Nephron progenitor cell (in vitro differentiated cells): Measurements from ENCODE around the gene C2CD3.
A peak's percentile ranks its signal among the peaks of the same experiment; 100 is the strongest.

ENCODE experiments used
- DNase-seq: peaks from one replicate; pipeline ENCODE4 v3.0.0; 2021
- H3K27ac Mint-ChIP-seq: 2 replicates; pipeline ENCODE4 v1.8.0; 2021; ENCODE audit warnings: mild to moderate bottlenecking, moderate library complexity, mixed read lengths
- H3K27me3 Mint-ChIP-seq: 2 replicates; pipeline ENCODE4 v1.8.0; 2021; ENCODE audit warnings: mild to moderate bottlenecking, low read depth, mixed read lengths; ENCODE audit not compliant: poor library complexity
- H3K36me3 Mint-ChIP-seq: 2 replicates; pipeline ENCODE4 v1.8.0; 2021; ENCODE audit warnings: low read depth, mixed read lengths
- H3K4me1 Mint-ChIP-seq: 2 replicates; pipeline ENCODE4 v1.8.0; 2021; ENCODE audit warnings: mixed read lengths
- H3K4me3 Mint-ChIP-seq: 2 replicates; pipeline ENCODE4 v1.8.0; 2021; ENCODE audit warnings: mild to moderate bottlenecking, moderate library complexity, mixed read lengths
- H3K9me3 Mint-ChIP-seq: 2 replicates; pipeline ENCODE4 v1.8.0; 2021; ENCODE audit warnings: mild to moderate bottlenecking, moderate library complexity, mixed read lengths
- CTCF ChIP-seq: fragments of 200-600 bp; sonication (generic); IDR thresholded peaks from 2 replicates; pipeline ENCODE4 v1.5.0; 2021; ENCODE audit warnings: antibody characterized with exemption

The C2CD3 gene

GRCh38 chr11:74004759-74005615 lies 165.8 kb downstream of the C2CD3 start:
- Mint-ChIP-seq H3K4me1 (peaks cover 43% of the 10 kb centered on the region), H3K4me3 (no peak overlapping the region), H3K36me3 (peaks cover 29% of the 10 kb centered on the region), H3K27ac (no peak overlapping the region), H3K9me3 (no peaks in the 10 kb centered on the region), H3K27me3 (peaks cover 4% of the 10 kb centered on the region)
- no peak for TF ChIP-seq CTCF
- no peak for DNase-seq

- Mint-ChIP-seq H3K27me3 (peaks cover 4% of the 10 kb centered on the region), H3K9me3 (no peaks in the 10 kb centered on the region), H3K36me3 (peaks cover 36% of the 10 kb centered on the region), H3K4me3 (no peak overlapping the region), H3K27ac (peak overlapping the region; percentile 59), H3K4me1 (peaks cover 45% of the 10 kb centered on the region)
- TF ChIP-seq CTCF = no peak
- no peak for DNase-seq
Measured at GRCh38 chr11:74004046-74004695, 166.6 kb downstream of the C2CD3 start.

GRCh38 chr11:74002832-74003231 lies 168.0 kb downstream of the C2CD3 start:
- no peak for DNase-seq
- Mint-ChIP-seq H3K27ac (no peak overlapping the region), H3K36me3 (peaks cover 37% of the 10 kb centered on the region), H3K4me1 (peaks cover 35% of the 10 kb centered on the region), H3K9me3 (no peaks in the 10 kb centered on the region), H3K4me3 (no peak overlapping the region), H3K27me3 (no peaks in the 10 kb centered on the region)
- no peak for TF ChIP-seq CTCF

- no peak overlapping the region for H3K27ac Mint-ChIP-seq
- DNase-seq = no peak
- H3K36me3 Mint-ChIP-seq = peaks cover 37% of the 10 kb centered on the region
- H3K4me1 Mint-ChIP-seq = peaks cover 42% of the 10 kb centered on the region
- no peaks in the 10 kb centered on the region for H3K9me3 Mint-ChIP-seq
- peaks cover 7% of the 10 kb centered on the region for H3K27me3 Mint-ChIP-seq
- TF ChIP-seq CTCF = no peak
- no peak overlapping the region for H3K4me3 Mint-ChIP-seq
Measured at GRCh38 chr11:74001822-74002286, 168.9 kb downstream of the C2CD3 start.

GRCh38 chr11:74000307-74001133 lies 170.3 kb downstream of the C2CD3 start:
- Mint-ChIP-seq H3K27me3 (peaks cover 7% of the 10 kb centered on the region), H3K9me3 (no peaks in the 10 kb centered on the region), H3K4me3 (no peak overlapping the region), H3K27ac (no peak overlapping the region), H3K36me3 (peaks cover 37% of the 10 kb centered on the region), H3K4me1 (peaks cover 50% of the 10 kb centered on the region)
- DNase-seq = no peak
- no peak for TF ChIP-seq CTCF
